Nephron (organoid): ENCODE measurements around the gene NEIL3.
A peak's percentile ranks its signal among the peaks of the same experiment; 100 is the strongest.

ENCODE experiments used
- H3K27ac Mint-ChIP-seq, 3 experiments: 2 replicates each; pipeline ENCODE4 v1.8.0; 2020; ENCODE audit warnings: mixed read lengths in 3 of 3, mild to moderate bottlenecking in 2 of 3, moderate library complexity in 1 of 3
- H3K27me3 Mint-ChIP-seq: 2 replicates; pipeline ENCODE4 v1.8.0; 2021; ENCODE audit warnings: low read depth, mild to moderate bottlenecking, moderate library complexity, mixed read lengths
- H3K36me3 Mint-ChIP-seq: 2 replicates; pipeline ENCODE4 v1.8.0; 2020; ENCODE audit warnings: low read depth, mixed read lengths
- H3K4me1 Mint-ChIP-seq: 2 replicates; pipeline ENCODE4 v1.8.0; 2020; ENCODE audit warnings: mixed read lengths
- H3K4me3 Mint-ChIP-seq, 3 experiments: 2 replicates each; pipeline ENCODE4 v1.8.0; 2020; ENCODE audit warnings: mild to moderate bottlenecking in 3 of 3, mixed read lengths in 3 of 3, moderate library complexity in 2 of 3
- H3K9me3 Mint-ChIP-seq: 2 replicates; pipeline ENCODE4 v1.8.0; 2020; ENCODE audit warnings: mixed read lengths
- TF ChIP-seq, protein P1 (sequence below), 3 experiments: fragments of 200-600 bp; sonication (generic); IDR thresholded peaks; one replicate each; pipeline ENCODE4 v1.5.0; 2021; ENCODE audit warnings: antibody characterized with exemption in 3 of 3; ENCODE audit not compliant: unreplicated experiment in 3 of 3

NEIL3 gene

DNA sequence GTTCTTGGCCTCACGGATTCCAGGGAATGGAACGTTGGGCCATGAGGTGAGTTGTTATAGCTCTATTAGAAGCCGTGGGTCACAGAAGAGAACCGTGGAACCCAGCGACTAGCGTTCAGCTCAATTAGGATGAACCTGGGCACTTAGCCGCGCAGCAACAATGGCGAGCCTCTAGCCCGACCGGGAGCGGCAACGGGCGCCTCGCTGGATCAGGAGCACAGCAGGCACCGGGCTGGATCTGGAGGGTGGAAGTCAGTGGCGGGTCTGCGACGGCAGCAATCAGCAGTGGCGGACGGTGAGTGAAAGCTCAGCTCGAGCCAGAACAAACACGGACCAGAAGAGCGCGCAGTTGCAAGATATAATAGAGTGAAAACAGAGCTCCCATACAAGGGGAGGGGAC, 98.3 kb downstream of the NEIL3 start:
- Mint-ChIP-seq H3K36me3 (peaks cover 3% of the 10 kb centered on the region), H3K9me3 (peaks cover 7% of the 10 kb centered on the region), H3K4me1 (peaks cover 7% of the 10 kb centered on the region), H3K27me3 (no peaks in the 10 kb centered on the region), H3K27ac (no peak overlapping the region), H3K4me3 (no peak overlapping the region)
- TF ChIP-seq, protein P1, sequence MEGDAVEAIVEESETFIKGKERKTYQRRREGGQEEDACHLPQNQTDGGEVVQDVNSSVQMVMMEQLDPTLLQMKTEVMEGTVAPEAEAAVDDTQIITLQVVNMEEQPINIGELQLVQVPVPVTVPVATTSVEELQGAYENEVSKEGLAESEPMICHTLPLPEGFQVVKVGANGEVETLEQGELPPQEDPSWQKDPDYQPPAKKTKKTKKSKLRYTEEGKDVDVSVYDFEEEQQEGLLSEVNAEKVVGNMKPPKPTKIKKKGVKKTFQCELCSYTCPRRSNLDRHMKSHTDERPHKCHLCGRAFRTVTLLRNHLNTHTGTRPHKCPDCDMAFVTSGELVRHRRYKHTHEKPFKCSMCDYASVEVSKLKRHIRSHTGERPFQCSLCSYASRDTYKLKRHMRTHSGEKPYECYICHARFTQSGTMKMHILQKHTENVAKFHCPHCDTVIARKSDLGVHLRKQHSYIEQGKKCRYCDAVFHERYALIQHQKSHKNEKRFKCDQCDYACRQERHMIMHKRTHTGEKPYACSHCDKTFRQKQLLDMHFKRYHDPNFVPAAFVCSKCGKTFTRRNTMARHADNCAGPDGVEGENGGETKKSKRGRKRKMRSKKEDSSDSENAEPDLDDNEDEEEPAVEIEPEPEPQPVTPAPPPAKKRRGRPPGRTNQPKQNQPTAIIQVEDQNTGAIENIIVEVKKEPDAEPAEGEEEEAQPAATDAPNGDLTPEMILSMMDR (IDR thresholded peaks at IDR 0.05; ENCODE audit: unreplicated experiment in 3 of 3), result no peak

DNA sequence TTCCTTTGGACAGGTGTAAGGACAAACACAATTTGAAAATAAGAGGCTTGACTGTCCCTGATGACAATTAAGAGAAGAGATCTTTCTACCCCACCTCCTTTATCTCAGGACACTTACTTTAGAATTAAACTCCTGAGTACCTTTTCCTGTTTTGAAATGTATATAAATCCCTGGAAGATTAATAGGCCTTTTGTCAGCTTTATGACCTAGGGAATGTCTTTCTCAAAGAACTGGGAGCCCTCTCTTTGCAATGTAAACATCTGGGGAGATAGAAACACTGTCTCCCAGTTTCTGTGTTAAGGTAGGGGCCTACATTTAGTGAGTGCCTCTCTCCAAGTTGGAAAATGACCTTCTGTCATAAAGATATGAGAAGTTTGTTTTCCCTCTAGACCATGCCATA, 100.9 kb downstream of the NEIL3 start:
- H3K27ac Mint-ChIP-seq, result peak overlapping the region in 1 of 3 experiments; percentile 50
- peaks cover 3% of the 10 kb centered on the region for H3K36me3 Mint-ChIP-seq
- no peaks in the 10 kb centered on the region for H3K27me3 Mint-ChIP-seq
- H3K4me1 Mint-ChIP-seq, result no peaks in the 10 kb centered on the region
- H3K4me3 Mint-ChIP-seq, result no peak overlapping the region
- TF ChIP-seq, protein P1 (IDR thresholded peaks at IDR 0.05; ENCODE audit: unreplicated experiment in 3 of 3), result no peak
- peaks cover 7% of the 10 kb centered on the region for H3K9me3 Mint-ChIP-seq

DNA sequence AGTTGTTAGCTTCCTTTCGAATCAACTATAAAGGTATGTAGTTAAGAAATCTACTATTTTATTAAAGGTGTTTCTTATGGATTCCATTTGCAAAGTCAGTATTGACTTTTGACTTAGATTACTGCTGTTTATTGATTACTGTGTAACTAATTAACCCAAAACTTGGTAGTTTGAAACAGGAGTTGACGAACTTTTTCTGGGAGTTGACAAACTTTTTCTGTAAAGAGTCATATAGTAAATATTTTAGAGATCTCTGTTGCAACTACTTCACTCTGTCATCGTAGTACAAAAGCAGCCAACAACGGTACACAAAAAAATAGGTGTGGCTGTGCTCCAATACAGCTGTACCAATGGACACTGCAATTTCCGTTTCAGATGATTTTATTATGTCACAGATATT, 102.3 kb downstream of the NEIL3 start:
- TF ChIP-seq, protein P1 (IDR thresholded peaks at IDR 0.05; ENCODE audit: unreplicated experiment in 3 of 3), result no peak
- Mint-ChIP-seq H3K27me3 (no peaks in the 10 kb centered on the region), H3K36me3 (peaks cover 3% of the 10 kb centered on the region), H3K9me3 (peaks cover 14% of the 10 kb centered on the region), H3K4me3 (no peak overlapping the region), H3K27ac (no peak overlapping the region), H3K4me1 (no peaks in the 10 kb centered on the region)
